ENCODE results near the gene MCC.

- no peak for TF ChIP-seq ZFX (IDR thresholded peaks at IDR 0.05; ENCODE audit: borderline replicate concordance)
- no peak for TF ChIP-seq CTCF (IDR thresholded peaks at IDR 0.05)
Measured at GRCh38 chr5:112978836-112979235, 509.4 kb downstream of the MCC start.
